K562 (cell line): ENCODE measurements around the gene S100A6. TPM values are rescaled to one million over a fixed set of nuclear protein-coding genes. Genes with fewer than 3 reads are reported as not detected.

Experiments
- ATAC-seq: fragments of 200-7000 bp; cut with Tn5 transposase; 3 replicates; pipeline ENCODE4 v1.9.1; 2020; ENCODE audit warnings: moderate library complexity
- BruUV-seq: library from RNA; stranded (reverse); fragments of 400-500 nt; replicated peaks from 2 replicates; lab custom pipeline; 2021; lab: Mats Ljungman, UMichigan
- CTCF ChIA-PET: fragments of 300-600 bp; formaldehyde crosslinking; extraction: SDS; loops from one replicate; lab custom pipeline; 2021; ENCODE audit warnings: low intra/inter-chr PET ratio; lab: Yijun Ruan, JAX
- POLR2A ChIA-PET: fragments of 300-600, 350-650 bp; sonication (Branson Sonifier 250); formaldehyde crosslinking; extraction: SDS; loops from one replicate; lab custom pipeline; 2021; ENCODE audit warnings: antibody characterized with exemption, inconsistent platforms; lab: Yijun Ruan, JAX
- DNase-seq, 4 experiments: peaks; one replicate each; pipeline versions ENCODE4 v3.0.0 to v3.0.0-alpha.2; 2011 to 2018; ENCODE audit warnings: low spot score in 3 of 4, mixed read lengths in 3 of 4; ENCODE audit errors: extremely low read depth in 1 of 4
- FAIRE-seq: peaks from 2 replicates; lab custom pipeline; 2011; peaks lifted over from hg19 to GRCh38; lab: Jason Lieb, UNC
- H2AFZ ChIP-seq: 2 replicates; pipeline ENCODE4 v1.6.0; 2011; ENCODE audit warnings: low read depth, low read length, control low read depth, inconsistent platforms
- H3K27ac ChIP-seq: fragments of 200-600 bp; 3 replicates; pipeline ENCODE4 v1.8.0; 2011; ENCODE audit warnings: low read depth, mild to moderate bottlenecking, control low read depth, inconsistent platforms, low read length, moderate library complexity, mixed read lengths; ENCODE audit errors: extremely low read depth
- H3K27me3 ChIP-seq, 2 experiments: fragments of 300-600 bp in 1 of 2; 2 replicates in 1 of 2; 3 replicates in 1 of 2; pipeline versions ENCODE4 v1.6.0 to v1.8.0; 2011; ENCODE audit warnings: inconsistent platforms in 2 of 2, low read length in 2 of 2, mild to moderate bottlenecking in 1 of 2, mixed read lengths in 1 of 2, moderate library complexity in 1 of 2; ENCODE audit not compliant: control insufficient read depth in 2 of 2, insufficient read depth in 2 of 2
- H3K36me3 ChIP-seq: fragments of 300-600 bp; 3 replicates; pipeline ENCODE4 v1.8.0; 2011; ENCODE audit warnings: mild to moderate bottlenecking, low read length, inconsistent platforms; ENCODE audit not compliant: control insufficient read depth, insufficient read depth
- H3K4me1 ChIP-seq, 2 experiments: fragments of 200-600 bp in 1 of 2; replicated peaks in 1 of 2; 2 replicates in 1 of 2; 3 replicates in 1 of 2; pipeline versions ENCODE4 v1.5.1 to v1.8.0; 2011; ENCODE audit warnings: inconsistent platforms in 2 of 2, low read length in 2 of 2, mild to moderate bottlenecking in 1 of 2, mixed read lengths in 1 of 2, moderate library complexity in 1 of 2; ENCODE audit not compliant: control insufficient read depth in 2 of 2, insufficient read depth in 2 of 2
- H3K4me2 ChIP-seq: 2 replicates; pipeline ENCODE4 v1.6.1; 2011; ENCODE audit warnings: low read length, control low read depth, inconsistent platforms, mixed read lengths; ENCODE audit not compliant: insufficient read depth
- H3K4me3 ChIP-seq: fragments of 200-600 bp; sonication (generic), shearing (Covaris generic); 2 replicates; pipeline ENCODE4 v1.5.1; 2016; ENCODE audit warnings: control low read depth, inconsistent platforms
- H3K79me2 ChIP-seq: fragments of 200-600 bp; 3 replicates; pipeline ENCODE4 v1.8.0; 2011; ENCODE audit warnings: low read length, inconsistent platforms; ENCODE audit not compliant: control insufficient read depth, insufficient read depth
- H3K9ac ChIP-seq, 2 experiments: 2 replicates each; pipeline versions ENCODE4 v1.6.0 to v1.6.1; 2011; ENCODE audit warnings: low read depth in 2 of 2, low read length in 2 of 2, control low read depth in 1 of 2, inconsistent platforms in 1 of 2, mild to moderate bottlenecking in 1 of 2, mixed read lengths in 1 of 2; ENCODE audit not compliant: insufficient read depth in 1 of 2
- H3K9me1 ChIP-seq: one replicate; pipeline ENCODE4 v1.6.0; 2011; ENCODE audit warnings: inconsistent platforms, mild to moderate bottlenecking, low read length, moderate library complexity; ENCODE audit not compliant: control insufficient read depth, insufficient read depth
- H3K9me3 ChIP-seq: replicated peaks from 2 replicates; pipeline ENCODE4 v1.5.1; 2011; ENCODE audit warnings: low read depth, low read length, inconsistent platforms; ENCODE audit not compliant: control insufficient read depth, insufficient read depth
- H4K20me1 ChIP-seq: replicated peaks from 2 replicates; pipeline ENCODE4 v1.6.1; 2011; ENCODE audit warnings: low read length, inconsistent platforms, mixed read lengths; ENCODE audit not compliant: control insufficient read depth, insufficient read depth
- KDM1A ChIP-seq, 2 experiments: fragments of 450-650 bp; IDR thresholded peaks; 2 replicates each; pipeline ENCODE4 v1.6.1; 2016; ENCODE audit warnings: mild to moderate bottlenecking in 2 of 2
- OTX1 ChIP-seq: fragments of 450-650 bp; formaldehyde crosslinking; IDR thresholded peaks from 2 replicates; pipeline ENCODE4 v1.4.0; 2022; ENCODE audit warnings: mild to moderate bottlenecking
- RBM25 ChIP-seq: fragments of 200-400 bp; formaldehyde crosslinking; IDR thresholded peaks from 2 replicates; pipeline ENCODE4 v1.6.1; 2018; ENCODE audit warnings: low read length, low read depth, moderate library complexity; ENCODE audit not compliant: severe bottlenecking
- ZNF184 ChIP-seq: sonication (generic); formaldehyde crosslinking; IDR thresholded peaks from 2 replicates; pipeline ENCODE4 v1.5.0; 2020; ENCODE audit warnings: missing genetic modification reagents
- ZNF408 ChIP-seq: fragments of 250-450 bp; sonication (Bioruptor Pico); IDR thresholded peaks from 2 replicates; pipeline ENCODE4 v1.4.0; 2020; ENCODE audit warnings: low read depth, mild to moderate bottlenecking, moderate library complexity
- WGBS: fragments of 100-300 bp; shearing (Covaris generic); methylation state at CpG from one replicate; pipeline ENCODE4 v1.1.6; 2016; ENCODE audit warnings: low coverage, mixed read lengths; ENCODE audit not compliant: insufficient coverage; ENCODE audit errors: missing lambda C conversion rate; 5-methylcytosine and 5-hydroxymethylcytosine counted together
- in situ Hi-C: fragments of 300-500 bp; cut with MboI; formaldehyde crosslinking; loops from 4 replicates; pipeline ENCODE4 v1.15.0; 2018; ENCODE audit warnings: inconsistent platforms, mixed read lengths
- intact Hi-C: fragments of 100-400 bp; cut with micrococcal nuclease; formaldehyde crosslinking; loops from 2 replicates; pipeline ENCODE4 v1.14.2; 2022
- polyA plus RNA-seq, 8 experiments: library from polyadenylated mRNA; depleted of rRNA in 4 of 8; stranded (reverse) in 5 of 8; unstranded in 3 of 8; fragments of >200 nt; fragmentation: Nextera tagmentation in 2 of 8; fragmentation: Illumina TruSeq in 1 of 8; extraction: Ambion mirVana in 2 of 8; extraction: Trizol in 1 of 8; gene quantifications; 2 replicates each; pipeline versions ENCODE4 v1.2.1 to v1.2.3, GENCODE V29; 2011 to 2014; ENCODE audit warnings: inconsistent platforms in 1 of 8, missing spikeins in 1 of 8
- total RNA-seq, 7 experiments: library from RNA; depleted of rRNA in 6 of 7; stranded (reverse); fragments of >200 nt in 6 of 7; fragmentation: Illumina TruSeq in 2 of 7; extraction: Trizol in 2 of 7; gene quantifications; 2 replicates each; pipeline versions ENCODE4 v1.2.1 to v1.2.3, GENCODE V29; 2011 to 2021; ENCODE audit warnings: low replicate concordance in 1 of 7
- TF ChIP-seq, protein P1 (sequence below): sonication (generic); formaldehyde crosslinking; IDR thresholded peaks from 2 replicates; pipeline ENCODE4 v1.8.1; 2023; ENCODE audit warnings: mild to moderate bottlenecking, missing genetic modification reagents

Gene S100A6
- total and polyA plus RNA-seq, 9 of the 15 experiments (the other 6 are each of a cell fraction or from before 2014, with no cell fraction given): 9.8 to 66.5 (median 23.2) TPM

DNA sequence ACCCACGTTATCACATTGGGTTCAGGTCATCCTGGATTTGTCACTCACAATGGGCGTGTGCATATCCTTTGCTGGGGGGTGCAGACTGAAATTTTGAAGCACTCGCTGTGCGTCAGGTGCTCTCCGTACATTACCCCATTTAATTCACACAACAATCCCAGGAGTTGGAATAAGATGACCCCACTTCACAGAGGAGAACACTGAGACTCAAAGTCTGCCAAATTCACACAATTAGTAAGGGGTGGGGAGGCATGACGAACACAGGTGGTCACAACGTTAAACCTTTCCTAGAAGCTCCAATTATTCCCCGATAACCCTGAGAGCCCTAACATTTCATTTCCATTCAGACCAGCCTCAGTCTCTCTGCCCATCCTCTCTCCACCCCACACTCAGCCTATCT lies 33.7 kb upstream of the S100A6 start:
- in situ Hi-C loops: loop anchor here (5.0 to 10.0 kb wide), 2 partner anchors 37 to 55 kb away; no protein-coding TSS in a partner anchor

More for the DNA sequence above, 33.7 kb upstream of the S100A6 start:
- no peak for DNase-seq
- no peaks in the 10 kb centered on the region for H4K20me1 ChIP-seq
- 47% methylated on average over 8 of the region's 8 CpGs for WGBS
- H3K79me2 ChIP-seq: no peaks in the 10 kb centered on the region
- peak overlapping the region; percentile 98; the same call in 1 of the 2 replicates for H2AFZ ChIP-seq
- H3K9ac ChIP-seq: no peak overlapping the region
- H3K4me1 ChIP-seq: peaks cover 38% of the 10 kb centered on the region in 2 experiments
- H3K9me1 ChIP-seq: peaks cover 9% of the 10 kb centered on the region
- H3K27ac ChIP-seq: no peak overlapping the region
- FAIRE-seq: no peak
- no peaks in the 10 kb centered on the region for H3K27me3 ChIP-seq
- CTCF ChIA-PET: interaction anchor here (0.9 to 5.0 kb wide), 2 partner anchors 32 to 59 kb away, joined by 5 to 58 read pairs; no protein-coding TSS in a partner anchor
- H3K4me2 ChIP-seq: no peak overlapping the region
- H3K4me3 ChIP-seq: no peak overlapping the region
- peak; percentile 66 for TF ChIP-seq RBM25
- TF ChIP-seq, protein P1, sequence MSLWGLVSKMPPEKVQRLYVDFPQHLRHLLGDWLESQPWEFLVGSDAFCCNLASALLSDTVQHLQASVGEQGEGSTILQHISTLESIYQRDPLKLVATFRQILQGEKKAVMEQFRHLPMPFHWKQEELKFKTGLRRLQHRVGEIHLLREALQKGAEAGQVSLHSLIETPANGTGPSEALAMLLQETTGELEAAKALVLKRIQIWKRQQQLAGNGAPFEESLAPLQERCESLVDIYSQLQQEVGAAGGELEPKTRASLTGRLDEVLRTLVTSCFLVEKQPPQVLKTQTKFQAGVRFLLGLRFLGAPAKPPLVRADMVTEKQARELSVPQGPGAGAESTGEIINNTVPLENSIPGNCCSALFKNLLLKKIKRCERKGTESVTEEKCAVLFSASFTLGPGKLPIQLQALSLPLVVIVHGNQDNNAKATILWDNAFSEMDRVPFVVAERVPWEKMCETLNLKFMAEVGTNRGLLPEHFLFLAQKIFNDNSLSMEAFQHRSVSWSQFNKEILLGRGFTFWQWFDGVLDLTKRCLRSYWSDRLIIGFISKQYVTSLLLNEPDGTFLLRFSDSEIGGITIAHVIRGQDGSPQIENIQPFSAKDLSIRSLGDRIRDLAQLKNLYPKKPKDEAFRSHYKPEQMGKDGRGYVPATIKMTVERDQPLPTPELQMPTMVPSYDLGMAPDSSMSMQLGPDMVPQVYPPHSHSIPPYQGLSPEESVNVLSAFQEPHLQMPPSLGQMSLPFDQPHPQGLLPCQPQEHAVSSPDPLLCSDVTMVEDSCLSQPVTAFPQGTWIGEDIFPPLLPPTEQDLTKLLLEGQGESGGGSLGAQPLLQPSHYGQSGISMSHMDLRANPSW (CRISPR knock-in tag): no peak
- 0 out of 4 replicates have a peak, but pooled peaks of 1 of the 2 experiments have one; percentile 13 for TF ChIP-seq KDM1A (IDR thresholded peaks at IDR 0.05)
- TF ChIP-seq OTX1 (CRISPR knock-in tag): no peak
- TF ChIP-seq ZNF184 (CRISPR knock-in tag): no peak
- no peak for TF ChIP-seq ZNF408
- TF ChIP-seq, all 486 proteins: peak for 2
- no peak for ATAC-seq
- H3K36me3 ChIP-seq: no peaks in the 10 kb centered on the region
- intact Hi-C loops: loop anchor here (2.0 to 5.0 kb wide), 4 partner anchors 31 to 217 kb away; partner anchors contain the start of gene S100A13
- BruUV-seq: no TSS peak
- no peaks in the 10 kb centered on the region for H3K9me3 ChIP-seq
- POLR2A ChIA-PET: interaction anchor here (1.7 kb wide), 1 partner anchor 65 kb away, joined by 6 read pairs; the partner anchor contains the start of gene CHTOP
